ENCODE results near the gene GPD1.

- no peak for TF ChIP-seq CTCF (IDR thresholded peaks at IDR 0.05 in 8 of 11, conservative IDR thresholded peaks at IDR 0.05 in 3 of 11)
- TF ChIP-seq POLR2AphosphoS5 (IDR thresholded peaks at IDR 0.05) = no peak
- TF ChIP-seq POLR2A (IDR thresholded peaks at IDR 0.05) = no peak
Measured at GRCh38 chr12:50062728-50063460, 40.9 kb upstream of the GPD1 start.

All from spleen (tissue), 7 donors.